ENCODE results near the gene PLPP2.
"Not testable (repeated sequence)": the region's sequence is repeated elsewhere in the genome, so short reads cannot be mapped to it uniquely, and the experiment has no call there.

PLPP2 gene

DNA sequence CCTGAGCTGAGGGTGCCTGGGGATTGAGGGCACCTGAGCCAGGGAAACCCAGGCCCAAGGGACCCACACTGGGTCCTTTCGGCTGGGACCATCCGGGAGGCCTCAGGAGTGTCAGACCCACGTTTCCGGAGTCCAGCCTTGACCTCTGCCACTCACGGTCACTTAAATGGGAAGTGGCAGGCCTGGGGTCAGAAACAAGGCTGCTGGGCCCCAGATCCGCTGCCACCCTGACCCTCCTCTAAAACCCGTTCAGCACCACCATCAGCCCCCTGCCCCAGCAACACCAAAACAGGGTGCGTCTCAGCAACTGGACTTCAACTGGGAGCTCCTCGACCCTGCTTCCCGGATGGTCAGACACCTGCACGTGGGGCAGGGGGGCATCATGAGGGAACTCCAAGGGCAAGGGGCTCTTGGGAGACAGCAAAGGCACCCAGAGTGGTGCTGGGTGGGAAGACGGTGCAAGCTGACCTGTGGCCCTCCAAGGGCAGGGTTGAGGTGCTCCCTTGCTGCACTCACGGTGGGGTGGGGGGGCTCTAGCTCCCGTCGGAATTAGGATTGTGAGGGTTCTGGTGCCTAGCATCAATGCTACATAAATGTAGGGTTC, 1.2 kb upstream of the PLPP2 start:
- DNase-seq = no peak

DNA sequence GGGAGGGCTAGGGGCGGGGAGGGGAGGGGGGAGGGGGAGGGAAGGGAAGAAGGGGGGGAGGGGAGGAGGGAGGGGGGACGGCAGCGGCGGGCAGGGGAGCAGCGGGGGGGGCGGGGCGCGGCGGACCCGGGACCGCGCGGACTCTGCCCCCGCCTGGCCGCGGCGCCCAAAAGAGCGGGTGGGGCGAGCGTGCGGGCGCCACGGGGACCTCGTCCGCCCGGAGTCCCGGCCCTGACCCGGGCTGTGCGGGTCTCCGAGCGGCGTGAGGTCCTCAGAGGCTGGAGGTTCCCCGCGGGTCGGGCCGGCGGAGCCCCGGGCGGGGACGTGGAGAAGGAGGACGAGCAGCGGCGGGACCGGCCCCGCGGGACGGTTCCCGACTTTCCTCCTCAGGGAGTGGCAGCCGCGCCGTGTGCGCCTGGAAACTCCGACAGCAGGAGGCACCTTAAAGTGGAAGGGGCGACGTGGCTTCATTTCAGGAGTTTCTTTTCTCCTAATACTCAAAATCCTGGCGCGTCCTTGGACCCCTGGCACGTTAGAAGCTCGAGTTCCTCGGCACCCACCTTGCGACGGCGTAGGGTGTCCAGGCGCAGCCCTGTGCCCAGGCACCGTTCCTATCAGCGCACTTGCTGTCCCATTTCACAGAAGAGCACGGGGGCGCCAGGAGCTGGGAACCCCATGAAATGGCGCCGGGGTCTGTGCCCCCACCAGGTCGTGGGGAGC, 518 bp upstream of the PLPP2 start:
- DNase-seq = no peak

DNA sequence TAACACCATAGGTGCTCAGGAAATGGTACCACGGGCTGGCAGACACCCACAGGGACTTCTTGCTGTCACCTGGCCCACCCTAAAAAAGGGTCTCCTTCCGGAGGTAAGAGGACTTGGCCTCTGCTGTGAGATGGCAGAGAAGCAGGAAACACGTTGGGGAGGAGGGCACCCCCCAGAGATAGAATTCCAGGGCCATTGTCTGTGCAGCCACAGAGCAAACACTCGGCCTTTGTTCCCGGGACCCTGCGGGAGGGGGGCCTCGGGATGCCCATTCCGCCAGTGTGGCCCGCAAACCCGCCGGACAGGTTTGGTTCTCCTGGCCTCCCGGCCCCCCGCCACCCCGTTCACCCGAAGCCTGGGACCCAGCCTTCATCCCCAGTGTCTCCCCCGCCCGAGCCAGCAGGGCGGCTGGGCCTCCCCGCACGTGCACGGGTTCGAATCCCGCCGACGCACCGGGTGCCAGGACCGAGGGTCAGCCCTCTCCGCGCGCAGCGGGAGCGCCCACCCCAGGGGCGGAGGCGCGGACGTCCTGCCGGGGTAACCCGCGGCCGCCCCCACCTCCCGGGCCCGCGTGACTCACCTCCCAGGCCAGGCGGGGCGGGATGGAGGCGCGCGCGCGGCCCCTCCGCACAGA, 714 bp downstream of the PLPP2 start:
- peak; percentile 83 for DNase-seq

DNA sequence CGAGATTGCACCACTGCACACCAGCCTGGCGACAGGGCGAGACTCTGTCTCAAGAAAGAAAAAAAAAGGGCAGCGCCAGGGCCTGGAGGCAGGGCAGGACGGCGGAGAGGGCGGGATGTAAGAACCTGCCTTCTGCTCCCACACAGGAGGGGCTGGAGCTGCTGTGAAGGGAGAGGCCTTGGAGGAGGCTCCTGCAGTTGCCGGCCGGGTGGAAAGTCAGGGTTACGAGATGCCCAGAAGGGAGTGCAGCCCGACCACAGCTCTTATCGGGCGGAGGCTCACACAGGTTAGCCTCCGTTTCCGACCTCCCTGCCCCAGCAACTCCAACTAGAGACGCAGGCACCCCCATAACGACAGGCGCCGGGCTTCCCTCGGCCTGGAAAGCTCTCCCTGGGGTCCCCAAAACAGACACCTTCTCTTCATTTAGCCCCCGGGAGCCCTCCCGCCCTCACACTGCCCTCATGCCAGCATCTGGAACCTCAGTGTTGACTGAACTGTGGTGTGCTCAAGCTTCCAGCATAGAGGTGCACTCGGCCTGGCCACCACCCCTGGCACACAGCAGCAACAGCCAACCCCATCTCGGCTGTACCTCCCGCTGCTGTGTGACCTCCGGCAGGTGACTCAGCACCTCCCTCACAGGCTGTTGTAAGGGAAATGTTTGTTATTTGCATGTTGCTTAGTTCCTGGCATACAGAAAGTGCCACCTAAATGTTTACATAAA, 1.4 kb downstream of the PLPP2 start:
- DNase-seq = peak; percentile 83

DNA sequence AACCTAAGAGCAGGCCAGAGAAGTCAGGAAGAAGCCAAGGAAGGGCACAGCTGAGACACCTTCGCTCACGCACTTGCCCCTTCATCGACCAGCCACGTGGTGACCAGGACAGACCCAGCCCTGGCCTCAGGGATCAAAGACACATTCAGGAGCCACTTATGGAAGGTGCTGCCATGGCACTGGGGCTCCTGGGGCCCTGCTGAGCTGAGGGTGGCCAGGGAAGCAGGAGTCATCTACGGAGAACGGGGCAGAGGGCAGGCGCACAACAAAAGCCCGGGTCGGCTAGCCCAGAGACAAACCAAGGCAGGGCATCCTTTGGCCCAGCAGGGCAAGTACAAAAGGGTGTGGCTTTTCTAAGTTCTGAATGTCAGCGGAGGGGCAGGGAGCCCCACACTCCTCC, 2.3 kb downstream of the PLPP2 start:
- no peak for DNase-seq

DNA sequence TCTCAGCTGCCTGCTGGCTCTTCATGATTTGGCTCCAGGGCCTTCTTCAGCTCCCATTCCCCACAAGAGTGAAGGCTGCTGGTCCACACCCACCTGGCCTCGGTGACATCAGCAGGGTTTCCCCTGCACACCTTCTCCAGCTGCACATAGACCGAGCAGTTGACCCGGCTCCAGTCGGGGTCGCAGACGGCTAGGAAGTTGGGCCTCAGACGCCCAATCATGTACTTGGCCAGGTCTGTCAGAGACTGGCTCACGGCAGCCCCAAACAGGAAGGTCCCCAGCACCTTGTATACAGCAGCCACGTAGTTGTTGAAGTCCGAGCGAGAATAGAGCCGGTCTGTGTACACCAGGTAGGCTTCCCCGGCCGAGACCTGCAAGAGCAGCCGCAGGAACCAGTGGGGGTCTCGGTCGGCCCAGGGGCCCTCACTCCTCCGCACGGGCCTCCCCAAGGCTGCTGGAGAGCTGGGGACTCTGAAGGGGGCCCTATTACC, 3.8 kb downstream of the PLPP2 start:
- DNase-seq = no peak

DNA sequence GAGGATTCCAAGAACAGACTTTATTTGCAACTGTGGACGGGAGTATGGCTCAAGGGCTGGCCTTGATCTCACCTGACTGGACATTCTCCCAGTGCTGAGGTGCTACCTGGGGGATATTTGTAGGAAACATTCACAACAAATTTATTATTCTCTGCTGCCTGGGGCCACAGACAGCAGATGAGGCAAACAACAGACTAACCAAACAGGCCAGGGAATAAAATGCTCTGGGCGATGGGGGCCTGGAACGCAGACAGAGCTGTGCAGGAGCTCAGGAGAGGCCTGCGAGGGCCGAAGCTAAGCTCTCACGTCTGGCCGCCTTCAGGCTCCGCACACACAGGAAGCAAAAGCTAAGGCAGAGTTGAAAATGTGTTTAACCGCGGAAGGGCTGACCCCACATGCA, 7.8 kb downstream of the PLPP2 start:
- no peak for DNase-seq

DNA sequence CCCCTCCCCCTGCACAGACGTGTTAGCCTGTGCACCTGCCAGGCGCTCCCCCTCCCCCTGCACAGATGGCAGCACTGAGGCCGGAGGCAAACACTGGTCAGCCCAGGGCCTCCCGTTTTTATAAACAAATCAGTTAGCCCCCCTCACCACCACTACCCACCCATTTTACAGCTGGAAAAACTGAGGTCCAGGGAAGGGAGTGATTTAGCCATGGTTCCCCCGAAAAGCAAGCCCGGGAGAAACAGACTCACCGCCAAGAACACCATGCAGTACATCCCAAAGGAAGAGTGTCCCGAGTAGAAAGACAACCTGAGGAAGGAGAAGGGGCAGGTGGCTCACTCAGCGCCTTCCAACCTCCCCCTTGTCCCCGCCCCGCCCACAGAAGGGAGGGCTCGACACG, 8.7 kb downstream of the PLPP2 start:
- DNase-seq = peak; percentile 62

DNA sequence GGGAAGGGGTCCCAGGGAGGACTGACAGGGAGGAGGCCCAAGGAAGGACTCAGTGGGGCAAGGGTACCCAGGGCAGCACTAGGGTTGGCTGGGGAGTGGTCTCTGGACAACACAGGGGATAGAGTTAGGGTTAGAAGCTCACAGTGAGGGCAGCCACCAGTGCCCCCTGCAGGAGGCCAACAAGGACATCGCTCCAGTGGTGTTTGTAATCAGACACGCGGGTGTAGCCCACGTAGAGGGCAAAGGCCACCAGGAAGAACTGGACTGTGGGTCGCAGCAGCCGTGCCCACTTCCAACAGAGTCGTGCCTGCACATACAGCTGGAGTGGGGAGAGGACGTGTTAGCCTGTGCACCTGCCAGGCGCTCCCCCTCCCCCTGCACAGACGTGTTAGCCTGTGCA, 9.2 kb downstream of the PLPP2 start:
- DNase-seq = no peak

DNA sequence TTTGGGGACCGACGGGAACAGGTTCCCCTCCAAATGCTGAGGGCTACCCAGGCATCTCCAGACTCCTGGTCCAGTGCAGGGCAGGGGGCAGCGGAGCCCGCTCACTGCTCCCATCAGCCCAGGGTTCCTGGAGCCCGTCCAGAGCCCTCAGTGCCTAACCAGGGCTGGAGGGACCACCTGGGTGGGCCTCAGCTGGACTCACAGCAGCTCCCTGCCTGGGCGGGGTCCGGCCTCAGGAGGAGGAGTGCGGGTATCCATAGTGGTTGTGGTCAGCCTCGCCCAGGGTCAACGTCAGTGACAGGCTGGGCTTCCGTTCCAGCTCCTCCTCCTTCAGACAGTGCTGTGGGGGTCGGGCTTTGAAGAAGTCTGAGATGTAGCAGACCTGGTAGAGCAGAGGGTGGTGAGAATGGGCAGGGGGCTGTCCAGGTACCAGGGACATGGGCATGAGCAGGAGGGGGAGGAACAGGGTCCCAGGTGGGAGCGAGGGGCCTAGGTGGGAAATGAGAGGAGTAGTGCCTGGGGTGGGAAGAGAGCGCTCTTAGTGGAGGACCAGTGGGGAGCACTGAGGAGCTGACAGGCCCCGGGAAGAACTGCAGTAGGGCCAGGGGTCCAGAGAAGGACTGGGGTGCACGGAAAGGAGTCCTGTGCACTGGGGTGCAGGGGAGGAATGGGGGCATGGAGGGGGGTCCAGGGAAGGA, 9.9 kb downstream of the PLPP2 start:
- DNase-seq = no peak

DNA sequence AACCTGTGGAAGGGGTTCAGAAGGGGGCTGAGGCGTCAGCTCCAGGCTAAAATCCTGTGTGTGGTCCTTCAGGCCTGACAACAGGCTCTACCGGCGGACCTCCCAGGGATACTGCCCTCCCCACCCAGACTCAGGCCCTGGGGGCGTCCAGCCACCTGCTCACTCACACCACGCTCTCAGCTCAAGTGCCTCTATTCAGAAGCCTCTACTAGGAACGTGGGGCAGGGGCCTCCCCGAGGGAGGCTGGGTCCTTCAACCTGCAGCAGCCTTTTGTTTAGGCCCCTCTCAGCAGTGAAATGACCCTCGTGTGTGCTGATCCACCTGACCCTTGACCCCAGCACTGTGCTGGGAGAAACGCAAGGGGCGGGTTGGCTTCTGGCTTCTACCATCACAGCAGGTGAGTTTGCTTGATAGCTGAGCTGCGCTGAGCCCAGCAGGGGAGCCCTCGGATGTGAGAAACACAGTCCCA, 10.6 kb downstream of the PLPP2 start:
- no peak for DNase-seq

DNA sequence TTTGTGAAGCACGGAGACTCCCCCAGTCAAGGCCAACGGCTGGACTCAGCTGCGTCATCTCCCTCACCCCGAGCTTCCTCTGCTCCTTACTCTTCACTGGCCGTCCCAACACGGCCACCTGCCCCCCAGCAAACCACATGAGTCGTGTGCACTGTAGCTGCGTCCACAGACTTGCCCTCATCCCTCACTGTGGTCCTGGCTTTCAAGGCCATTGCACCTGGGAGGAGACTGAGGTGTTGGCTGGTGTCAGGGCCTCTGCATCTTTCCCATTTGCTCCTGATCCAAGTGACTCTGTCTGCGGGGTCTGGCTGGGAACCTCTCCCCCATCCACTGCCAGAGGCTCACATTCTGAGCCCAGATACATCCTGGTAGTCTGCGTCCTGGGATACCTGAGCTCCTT, 11.5 kb downstream of the PLPP2 start:
- no peak for DNase-seq

DNA sequence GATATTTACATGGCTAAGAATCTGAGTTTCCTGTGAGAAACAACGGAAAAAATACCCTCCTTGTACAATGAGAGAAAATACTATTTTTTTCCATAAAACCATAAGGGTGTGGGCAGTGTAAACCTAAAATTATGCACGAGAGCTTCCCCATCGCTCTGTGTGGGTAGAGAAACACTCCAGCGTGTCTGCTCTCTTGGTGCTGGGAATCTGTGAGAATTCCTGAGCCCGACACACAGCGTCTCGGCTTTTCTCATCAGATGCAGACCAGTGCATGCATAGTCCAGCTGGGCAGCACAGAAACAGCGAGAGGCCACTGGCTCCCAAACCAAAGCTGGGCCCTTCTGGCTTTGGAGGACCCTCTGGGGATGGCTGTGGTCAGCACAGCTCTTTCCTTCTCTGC, 12.0 kb downstream of the PLPP2 start:
- DNase-seq = no peak

DNA sequence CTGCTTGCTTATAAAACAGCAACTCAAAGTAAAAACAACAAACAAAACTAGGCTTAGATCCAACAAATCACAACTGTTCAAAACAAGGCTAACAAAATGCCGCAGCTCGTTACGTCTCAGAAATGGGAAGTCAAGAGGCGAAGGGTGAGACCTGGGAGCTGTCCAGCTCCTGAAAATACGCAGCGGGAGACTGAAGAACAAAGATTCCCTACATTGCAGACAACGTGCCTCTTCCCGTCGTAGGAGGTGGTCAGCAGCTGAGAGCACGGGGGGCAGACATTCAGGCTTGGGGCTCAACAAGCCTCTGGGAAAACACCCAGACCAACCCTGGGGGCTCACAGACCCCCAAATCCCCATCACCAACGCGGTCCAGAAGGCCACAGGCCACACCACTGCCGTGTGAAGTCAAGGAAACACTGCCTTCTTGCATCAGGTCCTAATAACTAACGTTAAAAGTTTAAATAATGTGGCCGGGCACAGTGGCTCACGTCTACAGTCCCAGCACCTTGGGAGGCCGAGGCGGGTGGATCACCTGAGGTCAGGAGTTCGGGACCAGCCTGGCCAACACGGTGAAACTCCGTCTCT, 13.5 kb downstream of the PLPP2 start:
- DNase-seq = no peak

DNA sequence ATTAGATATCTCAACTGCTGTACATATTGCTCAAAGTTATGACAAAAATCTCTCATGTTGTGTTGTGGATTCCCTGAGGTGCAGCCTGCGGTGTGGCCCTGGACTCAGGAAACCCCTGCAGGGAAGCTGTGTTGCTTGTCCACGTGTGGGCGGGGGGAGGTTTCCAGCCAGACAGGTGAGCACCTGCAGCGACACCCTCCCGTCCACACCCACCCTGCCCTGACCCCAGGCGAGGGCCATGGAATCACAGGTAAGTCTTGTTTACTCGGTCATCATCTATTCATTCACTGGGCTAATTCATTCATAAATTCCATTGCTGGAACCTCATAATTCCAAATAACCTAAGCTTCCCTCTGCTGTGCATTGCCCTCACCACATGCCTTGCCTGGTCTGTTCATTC, 14.1 kb downstream of the PLPP2 start:
- no peak for DNase-seq

DNA sequence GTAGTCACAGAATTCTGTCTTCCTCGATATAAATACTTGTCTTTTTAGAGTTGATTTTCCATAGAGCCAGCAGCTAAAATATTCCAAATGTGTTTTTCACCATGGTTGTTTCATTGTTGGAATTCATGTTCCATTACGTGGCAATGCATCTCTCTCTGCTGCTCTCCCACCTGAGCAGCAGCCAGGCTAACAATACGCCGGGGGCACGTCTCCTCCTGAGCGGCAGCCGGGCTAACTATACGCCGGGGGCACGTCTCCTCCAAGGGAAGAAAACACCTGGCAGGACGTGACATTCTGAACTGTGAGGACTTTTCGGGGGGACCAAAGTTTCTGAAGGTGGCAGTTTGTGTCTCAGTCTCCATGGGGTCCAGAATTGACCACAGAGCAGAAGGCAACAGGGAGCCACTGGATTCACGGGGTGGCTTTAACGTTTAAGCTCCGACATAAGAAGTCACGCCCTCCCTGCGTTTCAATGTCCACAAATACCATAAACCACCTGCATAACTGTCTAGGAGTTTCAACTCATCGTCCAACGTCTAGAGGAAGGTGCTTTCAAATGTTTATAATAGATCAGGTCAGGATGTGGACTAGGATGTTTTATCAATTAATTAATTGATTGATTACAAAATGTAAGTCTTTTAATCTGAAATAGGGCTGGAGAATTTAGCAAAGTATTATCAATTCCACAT, 15.1 kb downstream of the PLPP2 start:
- no peak for DNase-seq

DNA sequence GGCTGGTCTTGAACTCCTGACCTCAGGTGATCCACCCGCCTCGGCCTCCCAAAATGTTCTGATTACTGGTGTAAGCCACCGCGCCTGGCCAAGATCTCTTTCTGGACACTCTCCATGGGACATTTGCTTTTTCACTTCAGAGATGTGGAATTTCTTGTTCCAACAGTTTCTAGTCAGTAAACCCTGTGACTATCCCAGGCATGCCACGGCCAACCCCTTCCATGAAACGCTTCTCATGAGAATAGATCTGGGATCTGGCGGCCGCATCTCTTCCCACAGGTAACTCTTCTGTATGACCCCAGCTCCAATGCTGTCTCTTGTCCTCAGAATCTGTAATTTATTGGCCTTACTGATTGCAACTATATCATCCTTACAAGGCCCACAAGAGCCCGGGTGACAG, 16.2 kb downstream of the PLPP2 start:
- no peak for DNase-seq

DNA sequence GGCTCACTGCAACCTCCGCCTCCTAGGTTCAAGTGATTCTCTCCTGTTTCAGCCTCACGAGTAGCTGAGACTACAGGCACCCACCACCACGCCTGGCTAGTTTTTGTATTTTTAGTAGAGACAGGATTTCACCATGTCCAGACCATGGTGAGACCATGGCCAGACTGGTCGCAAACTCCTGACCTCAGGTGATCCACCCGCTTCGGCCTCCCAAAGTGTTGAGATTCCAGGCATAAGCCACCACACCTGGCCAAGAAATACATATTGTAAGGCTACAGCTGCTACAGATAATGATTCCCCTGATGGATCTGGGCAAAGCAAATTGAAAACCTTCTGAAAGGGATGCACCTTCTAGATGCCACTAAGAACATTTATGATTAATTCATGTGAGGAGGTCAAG, 17.8 kb downstream of the PLPP2 start:
- DNase-seq = no peak

DNA sequence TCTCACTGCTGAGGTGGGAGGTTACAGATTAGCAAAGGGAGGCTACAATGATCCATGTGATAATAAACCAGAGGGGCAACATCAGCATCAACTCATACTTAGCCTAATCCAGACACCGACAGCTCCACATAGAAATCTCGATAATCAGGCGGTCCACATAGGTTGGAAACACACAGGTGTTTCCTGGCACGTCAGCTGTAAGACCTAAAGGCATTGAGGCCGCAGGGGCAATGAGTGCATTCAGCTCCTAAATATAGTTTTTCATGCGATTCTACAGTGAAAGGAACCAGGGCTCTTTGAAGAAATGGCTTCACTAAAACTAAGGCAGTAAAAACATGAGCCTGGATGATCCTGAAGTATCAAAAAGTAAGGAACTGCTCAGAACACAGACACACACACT, 19.3 kb downstream of the PLPP2 start:
- DNase-seq = no peak

DNA sequence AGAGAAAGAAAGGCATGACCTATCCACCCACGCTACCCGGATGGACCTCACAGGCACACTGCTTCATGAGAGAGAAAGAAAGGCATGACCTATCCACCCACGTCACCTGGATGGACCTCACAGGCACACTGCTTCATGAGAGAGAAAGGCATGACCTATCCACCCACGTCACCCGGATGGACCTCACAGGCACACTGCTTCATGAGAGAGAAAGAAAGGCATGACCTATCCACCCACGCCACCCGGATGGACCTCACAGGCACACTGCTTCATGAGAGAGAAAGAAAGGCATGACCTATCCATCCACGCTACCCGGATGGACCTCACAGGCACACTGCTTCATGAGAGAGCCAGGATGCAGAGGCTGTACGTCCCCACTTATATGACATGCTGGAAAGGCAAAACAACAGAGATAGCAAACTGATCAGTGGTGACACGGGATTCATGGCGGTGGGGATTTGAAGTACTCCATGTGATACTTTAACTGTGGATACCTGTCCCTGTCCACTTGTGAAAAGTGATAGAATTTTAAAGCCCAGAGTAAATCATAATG, 20.4 kb downstream of the PLPP2 start:
- DNase-seq = not testable (repeated sequence)

DNA sequence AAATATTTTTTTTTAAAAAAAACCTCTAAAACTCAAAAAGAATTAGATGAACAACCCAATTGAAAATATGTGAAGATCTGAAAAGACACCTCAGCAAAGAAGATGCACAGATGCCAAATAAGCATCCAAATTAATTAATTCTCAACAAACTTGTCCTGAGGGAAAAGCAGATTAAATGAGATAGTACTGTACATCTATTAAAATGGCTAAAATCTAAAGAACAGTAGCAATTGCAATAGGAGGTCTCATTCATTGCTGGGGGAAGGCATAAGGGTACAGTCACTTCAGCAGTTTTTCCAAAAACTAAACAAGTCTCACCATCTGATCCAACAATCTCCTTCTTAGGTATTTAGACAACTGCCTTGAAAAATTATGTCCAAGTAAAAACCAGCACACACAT, 22.0 kb downstream of the PLPP2 start:
- DNase-seq = no peak

DNA sequence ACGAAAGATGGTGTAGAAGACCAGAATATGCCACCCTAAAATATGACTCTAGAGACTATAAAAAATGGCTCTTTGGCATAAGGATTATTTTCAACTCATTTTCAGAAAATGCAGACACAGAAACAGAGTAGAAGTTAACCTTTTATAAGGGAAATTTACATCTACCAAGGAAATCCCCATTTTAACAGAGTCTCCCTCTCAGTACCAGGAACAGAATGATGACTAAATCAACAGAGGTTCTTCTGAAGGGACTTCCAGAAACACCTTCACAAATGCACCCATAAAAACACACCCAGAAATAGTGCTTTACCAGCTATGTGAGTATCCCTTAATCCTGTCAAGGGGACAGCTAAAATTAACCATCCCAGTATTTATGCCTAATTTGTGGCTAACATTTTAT, 29.1 kb downstream of the PLPP2 start:
- DNase-seq = no peak
